Esophagus squamous epithelium (tissue), 5 donors: ENCODE results near the gene SERPINF2. TPM values are rescaled to one million over a fixed set of nuclear protein-coding genes. Genes with fewer than 3 reads are reported as not detected.

Source experiments
- DNase-seq: peaks from one replicate; lab custom pipeline; 2025; lab: John Stamatoyannopoulos, UW
- H3K27ac ChIP-seq, 4 donors: fragments of 200-600 bp; sonication (generic); one replicate each; pipeline ENCODE4 v1.5.1; 2016 to 2019; ENCODE audit warnings: mild to moderate bottlenecking in 1 of 4
- H3K27me3 ChIP-seq, 4 donors: fragments of 200-600 bp; sonication (generic); 1 replicate in 3 of 4; 2 replicates in 1 of 4; pipeline versions ENCODE4 v1.5.1 to v1.6.0; 2017 to 2021; ENCODE audit warnings: antibody characterized with exemption in 1 of 4
- H3K36me3 ChIP-seq, 3 donors: fragments of 200-600 bp; sonication (generic); one replicate each; pipeline ENCODE4 v1.5.1; 2016 to 2019
- H3K4me1 ChIP-seq, 3 donors: fragments of 200-600 bp; sonication (generic); one replicate each; pipeline ENCODE4 v1.5.1; 2017 to 2019
- H3K4me3 ChIP-seq, 4 donors: fragments of 200-600 bp; sonication (generic); 1 replicate in 3 of 4; 2 replicates in 1 of 4; pipeline ENCODE4 v1.5.1; 2016 to 2019; ENCODE audit warnings: mild to moderate bottlenecking in 2 of 4, moderate library complexity in 1 of 4
- H3K9me3 ChIP-seq, 3 donors: fragments of 200-600 bp; sonication (generic); one replicate each; pipeline ENCODE4 v1.5.1; 2016 to 2019
- CTCF ChIP-seq, 6 experiments: fragments of 450-650 bp in 4 of 6; fragments of 200-600 bp in 2 of 6; sonication (generic) in 2 of 6; IDR thresholded peaks; one replicate each; pipeline ENCODE4 v1.5.1; 2016 to 2019; ENCODE audit warnings: antibody characterized with exemption in 6 of 6, mild to moderate bottlenecking in 4 of 6, moderate library complexity in 4 of 6
- POLR2A ChIP-seq, 4 donors: fragments of 450-650 bp; IDR thresholded peaks; one replicate each; pipeline ENCODE4 v1.6.1; 2017; ENCODE audit warnings: antibody characterized with exemption in 4 of 4, mild to moderate bottlenecking in 4 of 4, moderate library complexity in 3 of 4
- WGBS, 2 donors: methylation state at CpG; one replicate each; pipeline ENCODE4 v1.1.5; 2018; 5-methylcytosine and 5-hydroxymethylcytosine counted together
- intact Hi-C: fragments of 100-400 bp; cut with DNase I; formaldehyde crosslinking; loops from one replicate; pipeline ENCODE4 v1.15.0; 2022
- total RNA-seq, 4 donors: library from RNA; depleted of rRNA; stranded (reverse); fragments of >200 nt; gene quantifications; one replicate each; pipeline ENCODE4 v1.1.0, GENCODE V29; 2016
- donor health status: DM: yes; HTN: yes; CAD: no.

The SERPINF2 gene
- total RNA-seq, 4 donors from 2014 or later, result 0.22 to 7.1 (median 1.6) TPM

- peaks cover 0 to 65% (median 10%) of the 10 kb centered on the region in 3 donors for H3K36me3 ChIP-seq
- no peak overlapping the region for H3K27ac ChIP-seq
- TF ChIP-seq CTCF (IDR thresholded peaks at IDR 0.05) (no peak), POLR2A (IDR thresholded peaks at IDR 0.05) (no peak)
- DNase-seq, result no peak
- H3K27me3 ChIP-seq, result no peaks in the 10 kb centered on the region
- WGBS, 2 donors, result 96% methylated on average over 5 to 6 of the region's 6 CpGs
- no peaks in the 10 kb centered on the region for H3K4me1 ChIP-seq
- intact Hi-C loops, result no loop called here
- no peaks in the 10 kb centered on the region for H3K9me3 ChIP-seq
- H3K4me3 ChIP-seq, result no peak overlapping the region
Measured at GRCh38 chr17:1803280-1803679, 60.6 kb downstream of the SERPINF2 start.

Other genes with a start within 250 kb of the SERPINF2 start
- 10 to 100 TPM; 18.4 to 44.3 (median 35.0) TPM for gene INPP5K, start 226.3 kb upstream of the SERPINF2 start, total RNA-seq
- gene PITPNA, start 180.1 kb upstream of the SERPINF2 start, total RNA-seq, result 10 to 100 TPM; 40.2 to 81.9 (median 46.6) TPM
- gene SLC43A2, start 114.0 kb upstream of the SERPINF2 start, total RNA-seq, result 10 to 100 TPM in 1 of 4 donors, 1 to 10 TPM in 3; 2.5 to 12.4 (median 5.3) TPM
- gene SCARF1, start 97.1 kb upstream of the SERPINF2 start, total RNA-seq, result 1 to 10 TPM; 2.0 to 5.7 (median 3.3) TPM
- gene RILP, start 93.0 kb upstream of the SERPINF2 start, total RNA-seq, result 10 to 100 TPM in 3 of 4 donors, 1 to 10 TPM in 1; 3.0 to 16.5 (median 13.9) TPM
- gene PRPF8, start 58.0 kb upstream of the SERPINF2 start, total RNA-seq, result 100 to 1,000 TPM; 112 to 157 (median 145) TPM
- gene TLCD2, start 32.5 kb upstream of the SERPINF2 start, total RNA-seq, result 1 to 10 TPM; 4.2 to 6.0 (median 5.6) TPM
- gene WDR81, start 18.2 kb upstream of the SERPINF2 start, total RNA-seq, result 10 to 100 TPM; 12.5 to 33.8 (median 21.1) TPM
- gene SERPINF1, start 19.2 kb downstream of the SERPINF2 start, total RNA-seq, result 100 to 1,000 TPM in 2 of 4 donors, 10 to 100 TPM in 2; 26.6 to 351 (median 80.6) TPM
- 1 to 10 TPM; 5.0 to 9.0 (median 6.5) TPM for gene SMYD4, start 87.0 kb downstream of the SERPINF2 start, total RNA-seq
- 10 to 100 TPM; 16.3 to 29.8 (median 25.6) TPM for gene RPA1, start 87.1 kb downstream of the SERPINF2 start, total RNA-seq